Glutamatergic neuron (in vitro differentiated cells): Measurements from ENCODE around the gene PDE8B. TPM values are rescaled to one million over a fixed set of nuclear protein-coding genes. Genes with fewer than 3 reads are reported as not detected.

Source experiments
- DNase-seq: peaks from one replicate; pipeline ENCODE4 v3.0.0; 2022
- H3K27ac Mint-ChIP-seq: one replicate; pipeline ENCODE4 v1.8.0; 2020; ENCODE audit warnings: mild to moderate bottlenecking, mixed read lengths, inconsistent platforms; ENCODE audit not compliant: unreplicated experiment
- H3K27me3 Mint-ChIP-seq: one replicate; pipeline ENCODE4 v1.8.0; 2020; ENCODE audit warnings: mild to moderate bottlenecking, moderate library complexity, mixed read lengths, inconsistent platforms; ENCODE audit not compliant: unreplicated experiment
- H3K36me3 Mint-ChIP-seq: one replicate; pipeline ENCODE4 v1.8.0; 2020; ENCODE audit warnings: mild to moderate bottlenecking, mixed read lengths, inconsistent platforms; ENCODE audit not compliant: unreplicated experiment
- H3K4me1 Mint-ChIP-seq: one replicate; pipeline ENCODE4 v1.8.0; 2020; ENCODE audit warnings: mild to moderate bottlenecking, low read depth, mixed read lengths, inconsistent platforms; ENCODE audit not compliant: unreplicated experiment
- H3K4me3 Mint-ChIP-seq: one replicate; pipeline ENCODE4 v1.8.0; 2020; ENCODE audit warnings: mild to moderate bottlenecking, mixed read lengths, inconsistent platforms; ENCODE audit not compliant: unreplicated experiment
- H3K9me3 Mint-ChIP-seq: one replicate; pipeline ENCODE4 v1.8.0; 2020; ENCODE audit warnings: mild to moderate bottlenecking, moderate library complexity, mixed read lengths, inconsistent platforms; ENCODE audit not compliant: unreplicated experiment
- CTCF ChIP-seq: fragments of 200-600 bp; sonication (generic); IDR thresholded peaks from one replicate; pipeline ENCODE4 v1.5.0; 2021; ENCODE audit not compliant: partially characterized antibody, unreplicated experiment
- total RNA-seq: library from RNA; stranded (reverse); fragmentation: NEBNext Ultra II Directional; extraction: Animal tissue kit (Norgen Biotek cat#: 25700); gene quantifications from one replicate; pipeline ENCODE4 v1.2.1, GENCODE V29; 2021; ENCODE audit not compliant: unreplicated experiment

Gene PDE8B
- total RNA-seq, 1 donor from 2014 or later = 1.1 TPM

DNA sequence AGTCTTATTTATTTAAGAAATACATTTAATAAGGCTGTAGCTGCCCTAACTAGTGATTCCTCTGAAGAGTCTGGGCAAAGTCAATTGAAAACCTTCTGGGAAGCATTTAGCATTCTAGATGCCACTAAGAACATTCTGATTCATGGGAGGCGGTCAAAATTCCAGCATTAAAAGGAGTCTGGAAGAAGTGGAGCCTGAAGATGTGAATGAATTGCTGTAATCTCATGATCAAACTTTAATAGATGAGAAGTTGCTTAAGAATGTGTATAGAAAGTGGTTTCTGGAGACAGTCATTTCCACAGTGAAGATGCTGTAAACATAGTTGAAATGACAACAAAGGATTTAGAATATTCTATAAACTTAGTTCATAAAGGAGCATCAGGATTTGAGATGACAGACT is 220.2 kb downstream of the PDE8B start:
- no peaks in the 10 kb centered on the region for H3K9me3 Mint-ChIP-seq
- no peak for DNase-seq
- no peaks in the 10 kb centered on the region for H3K27me3 Mint-ChIP-seq
- no peak for TF ChIP-seq CTCF
- no peak overlapping the region for H3K27ac Mint-ChIP-seq
- peaks cover 4% of the 10 kb centered on the region for H3K4me1 Mint-ChIP-seq
- no peak overlapping the region for H3K4me3 Mint-ChIP-seq
- H3K36me3 Mint-ChIP-seq = no peaks in the 10 kb centered on the region

DNA sequence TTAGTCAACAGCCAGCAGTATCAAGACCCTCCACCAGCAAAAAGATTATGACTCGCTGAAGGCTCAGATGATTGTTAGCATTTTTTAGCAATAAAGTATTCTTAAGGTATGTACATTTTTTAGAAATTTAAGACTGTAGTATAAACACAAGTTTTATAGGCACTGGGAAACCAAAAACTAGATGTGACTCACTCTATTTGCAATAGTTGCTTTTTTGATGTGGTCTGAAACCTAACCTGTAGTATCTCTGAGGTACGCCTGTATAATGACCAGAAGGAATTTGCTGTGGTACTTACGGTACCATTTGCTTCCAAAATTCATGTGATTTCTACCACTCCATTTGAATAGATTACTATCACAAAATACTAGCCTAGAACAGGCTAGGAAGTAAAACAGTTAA is 220.8 kb downstream of the PDE8B start:
- Mint-ChIP-seq H3K36me3 (no peaks in the 10 kb centered on the region), H3K27ac (no peak overlapping the region), H3K4me3 (no peak overlapping the region), H3K4me1 (peaks cover 4% of the 10 kb centered on the region), H3K27me3 (no peaks in the 10 kb centered on the region), H3K9me3 (no peaks in the 10 kb centered on the region)
- no peak for TF ChIP-seq CTCF
- DNase-seq = no peak

- H3K27ac Mint-ChIP-seq = no peak overlapping the region
- TF ChIP-seq CTCF = no peak
- no peak for DNase-seq
- no peaks in the 10 kb centered on the region for H3K9me3 Mint-ChIP-seq
- peaks cover 4% of the 10 kb centered on the region for H3K4me1 Mint-ChIP-seq
- H3K4me3 Mint-ChIP-seq = no peak overlapping the region
- H3K27me3 Mint-ChIP-seq = no peaks in the 10 kb centered on the region
- H3K36me3 Mint-ChIP-seq = no peaks in the 10 kb centered on the region
Observed at GRCh38 chr5:77431719-77432118, 221.2 kb downstream of the PDE8B start.

GRCh38 chr5:77437194-77437593 is 226.7 kb downstream of the PDE8B start:
- Mint-ChIP-seq H3K9me3 (no peaks in the 10 kb centered on the region), H3K4me3 (no peak overlapping the region), H3K27ac (no peak overlapping the region), H3K36me3 (no peaks in the 10 kb centered on the region), H3K27me3 (no peaks in the 10 kb centered on the region), H3K4me1 (peaks cover 5% of the 10 kb centered on the region)
- DNase-seq = peak; percentile 27
- TF ChIP-seq CTCF = no peak

DNA sequence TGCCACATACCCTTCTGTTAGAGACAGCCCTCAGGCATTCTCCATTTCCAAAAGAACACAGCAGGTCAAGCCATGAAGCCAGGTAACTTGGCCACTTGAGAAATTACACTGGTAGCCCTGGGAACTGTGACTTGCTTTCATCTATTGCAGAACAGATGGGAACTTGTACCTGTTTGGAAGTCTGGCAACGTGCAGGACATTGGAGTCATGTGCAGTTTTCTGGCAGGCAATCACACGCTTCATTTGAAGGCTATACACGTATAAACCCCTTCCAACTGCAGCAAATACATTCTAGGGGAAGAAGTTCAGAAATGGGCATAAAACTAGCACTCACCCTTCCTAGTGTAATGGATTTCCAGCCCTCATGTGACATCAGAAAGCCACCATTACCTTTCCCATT is 227.6 kb downstream of the PDE8B start:
- H3K9me3 Mint-ChIP-seq = no peaks in the 10 kb centered on the region
- H3K4me3 Mint-ChIP-seq = no peak overlapping the region
- H3K4me1 Mint-ChIP-seq = peaks cover 5% of the 10 kb centered on the region
- no peaks in the 10 kb centered on the region for H3K36me3 Mint-ChIP-seq
- no peak for DNase-seq
- no peaks in the 10 kb centered on the region for H3K27me3 Mint-ChIP-seq
- H3K27ac Mint-ChIP-seq = no peak overlapping the region
- TF ChIP-seq CTCF = no peak
